GM12892 (cell line): ENCODE results near the gene CPEB4.

Source experiments
- POLR2A ChIP-seq: IDR thresholded peaks from 2 replicates; pipeline ENCODE4 v1.6.1; 2011; ENCODE audit warnings: low read depth, low read length, control low read depth
- POLR2AphosphoS5 ChIP-seq: IDR thresholded peaks from 2 replicates; pipeline ENCODE4 v1.6.1; 2011; ENCODE audit warnings: low read depth, low read length, control low read depth
- TAF1 ChIP-seq: IDR thresholded peaks from 2 replicates; pipeline ENCODE4 v1.6.1; 2011; ENCODE audit warnings: low read depth, mild to moderate bottlenecking, control low read depth, low read length, borderline replicate concordance

DNA sequence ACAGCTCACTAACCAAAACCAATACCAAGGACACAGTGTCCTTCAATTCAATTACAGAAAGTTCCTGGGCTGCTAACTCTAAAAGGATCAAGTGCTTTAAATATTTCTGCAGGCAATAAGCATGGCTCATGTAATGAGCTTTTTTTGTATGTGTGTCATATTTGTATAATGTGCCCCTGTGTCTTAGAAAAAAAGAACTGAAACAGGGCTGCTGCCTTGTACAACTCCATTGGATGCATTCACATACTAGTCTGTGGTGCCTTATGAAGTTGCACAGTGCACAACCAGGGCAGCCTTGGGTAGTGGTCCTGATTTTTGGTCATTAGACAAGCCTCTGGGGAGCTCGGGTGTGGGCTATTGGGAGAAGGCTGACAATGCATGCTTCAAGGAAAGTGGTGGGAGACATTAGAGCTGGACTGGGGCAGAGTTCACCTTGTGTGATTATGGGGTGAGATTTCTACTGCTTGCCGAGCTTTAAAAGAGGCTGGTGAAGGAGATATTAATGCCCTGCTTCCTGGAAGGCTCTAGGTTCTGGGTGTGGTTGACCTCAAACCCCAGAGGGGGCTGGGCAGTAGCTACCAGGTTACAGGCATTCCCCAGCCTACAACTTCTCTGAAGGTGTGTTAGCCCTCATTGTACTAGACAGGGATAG is 3.6 kb upstream of the CPEB4 start:
- TF ChIP-seq POLR2A (no peak), POLR2AphosphoS5 (no peak), TAF1 (no peak)
